G401.6 (cell line): ENCODE measurements around the gene ARMH3.

Experiments used
- FAIRE-seq: peaks from 2 replicates; lab custom pipeline; 2012; peaks lifted over from hg19 to GRCh38; lab: Jason Lieb, UNC

ARMH3 gene

DNA sequence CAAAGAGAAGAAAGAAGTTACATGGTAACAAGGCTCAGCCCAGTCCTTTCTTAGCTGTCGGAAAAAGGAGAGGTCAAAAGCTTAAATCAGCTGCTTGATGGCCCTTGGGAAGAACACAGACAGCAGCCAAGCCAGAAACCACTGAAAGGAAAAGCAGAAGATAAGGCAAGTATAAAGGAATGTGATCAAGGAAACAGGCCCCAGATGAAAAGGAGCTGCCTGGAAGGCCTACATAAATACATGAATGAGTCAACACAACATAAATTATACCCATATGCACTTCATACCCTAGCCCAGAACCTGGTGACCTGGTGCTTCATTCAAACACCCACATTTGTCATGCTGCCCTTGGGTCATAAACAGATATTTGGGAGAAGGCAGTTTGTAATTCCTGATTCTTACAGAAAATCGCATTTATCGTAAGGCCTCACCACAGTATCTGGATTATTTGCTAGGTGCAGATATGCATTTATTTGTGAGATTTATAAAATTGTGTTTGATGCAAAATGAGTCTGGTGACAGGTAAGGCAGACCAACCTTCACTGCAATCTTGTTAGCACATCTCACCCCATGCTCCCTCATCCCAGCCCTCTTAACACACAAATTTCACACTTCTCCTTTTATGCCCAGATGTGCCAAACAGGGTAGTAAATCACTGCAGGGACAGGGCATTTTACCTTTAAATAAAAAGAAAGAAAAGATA is 117.5 kb downstream of the ARMH3 start:
- no peak for FAIRE-seq

DNA sequence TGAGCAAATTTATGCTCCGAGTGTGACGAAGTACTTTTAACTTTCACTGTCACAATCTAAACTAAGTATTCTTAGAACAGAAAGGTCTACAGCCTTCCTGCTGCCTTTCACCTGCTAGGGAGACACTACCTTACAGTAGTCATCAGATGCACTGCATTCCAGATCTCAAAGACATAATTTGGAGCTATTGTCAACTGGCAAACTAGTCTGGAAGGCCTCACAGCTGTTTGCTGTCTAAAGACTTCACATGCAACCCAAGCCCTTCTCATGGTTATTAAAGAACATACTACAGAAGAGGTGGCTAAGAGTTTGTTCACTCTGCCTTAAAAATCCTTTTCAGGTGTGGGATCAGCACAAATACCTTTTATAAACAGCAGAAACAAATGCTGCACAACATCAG is 120.5 kb downstream of the ARMH3 start:
- no peak for FAIRE-seq

DNA sequence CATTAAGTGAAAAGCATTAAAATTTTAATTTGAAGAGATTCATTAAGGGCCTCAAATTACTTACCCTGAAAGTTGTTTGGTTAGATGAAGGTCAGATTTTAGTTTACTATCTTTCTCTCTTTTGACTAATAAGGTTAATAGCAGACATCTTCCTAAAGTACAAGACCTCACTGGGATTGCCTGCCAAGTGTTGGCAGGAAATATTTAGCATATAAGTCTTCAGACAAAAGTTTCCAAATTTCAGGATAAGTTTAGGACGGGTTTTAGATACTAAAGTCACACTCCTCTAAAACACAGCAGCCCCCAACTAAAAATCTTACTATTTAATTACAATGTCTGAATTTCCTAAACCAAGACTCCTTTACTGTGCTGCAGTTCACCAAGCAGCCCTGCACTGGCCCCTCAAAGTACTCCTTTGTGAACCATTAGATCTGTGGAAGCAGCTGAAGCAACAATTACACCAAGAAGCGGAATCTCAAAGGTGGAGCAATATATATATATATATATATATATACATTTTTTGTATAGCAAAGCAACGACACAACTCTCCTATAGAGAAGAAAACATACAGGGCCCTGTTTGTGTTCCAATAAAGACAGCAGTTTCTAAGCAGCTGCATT is 121.2 kb downstream of the ARMH3 start:
- FAIRE-seq: no peak

DNA sequence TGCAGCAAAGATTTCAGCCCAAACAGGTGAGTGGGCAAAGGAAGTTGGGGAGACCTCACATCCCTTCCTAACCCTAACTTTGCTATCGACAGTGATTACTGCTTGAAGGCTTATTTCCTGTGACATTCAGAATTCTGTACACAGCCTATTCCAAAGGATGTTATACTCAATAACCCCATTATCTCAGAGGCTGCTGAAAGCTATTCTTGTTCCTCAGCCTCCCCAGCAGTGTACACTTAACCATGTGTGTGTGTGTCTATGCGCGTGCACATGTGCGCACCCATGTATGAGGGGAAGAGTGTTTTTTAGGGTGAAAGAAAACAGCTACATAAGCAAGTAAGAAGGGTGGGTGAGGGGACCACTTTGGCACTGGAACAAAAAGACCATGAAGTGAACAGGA is 122.0 kb downstream of the ARMH3 start:
- FAIRE-seq: no peak

DNA sequence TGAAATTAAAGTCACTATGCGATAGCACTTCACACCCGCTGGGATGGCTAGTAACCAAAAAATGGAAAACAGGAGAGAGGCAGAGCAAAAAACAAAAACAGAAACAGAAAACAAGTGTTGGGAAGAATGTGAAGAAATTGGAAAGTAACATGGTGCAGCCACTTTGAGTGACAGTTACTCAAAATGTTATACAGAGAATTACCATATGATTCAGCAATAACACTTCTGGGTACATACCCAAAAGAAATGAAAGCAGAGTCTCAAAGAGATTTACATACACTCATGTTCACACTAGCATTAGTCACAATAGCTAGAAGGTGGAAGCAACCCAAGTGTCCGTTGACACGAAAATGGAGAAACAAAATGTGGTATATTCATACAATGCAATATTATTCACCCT is 123.8 kb downstream of the ARMH3 start:
- no peak for FAIRE-seq

DNA sequence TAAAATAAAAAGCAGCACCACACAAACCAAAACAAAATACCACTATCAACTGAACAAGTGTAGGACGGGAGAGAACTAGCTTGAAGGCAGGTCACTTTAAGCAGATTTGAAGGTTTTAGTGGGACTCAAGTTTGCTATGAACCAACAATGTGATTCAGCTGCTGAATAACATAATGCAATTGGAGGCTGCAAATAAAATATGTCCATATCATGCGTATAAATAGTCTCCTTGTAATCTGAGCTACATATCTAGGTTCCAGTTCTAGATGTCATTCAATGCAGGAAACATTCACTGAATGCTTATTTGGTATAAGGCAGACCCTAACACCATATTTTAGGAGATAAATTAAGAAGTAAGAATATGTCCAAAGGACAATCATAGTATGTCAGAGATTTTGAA is 130.9 kb downstream of the ARMH3 start:
- FAIRE-seq: no peak

DNA sequence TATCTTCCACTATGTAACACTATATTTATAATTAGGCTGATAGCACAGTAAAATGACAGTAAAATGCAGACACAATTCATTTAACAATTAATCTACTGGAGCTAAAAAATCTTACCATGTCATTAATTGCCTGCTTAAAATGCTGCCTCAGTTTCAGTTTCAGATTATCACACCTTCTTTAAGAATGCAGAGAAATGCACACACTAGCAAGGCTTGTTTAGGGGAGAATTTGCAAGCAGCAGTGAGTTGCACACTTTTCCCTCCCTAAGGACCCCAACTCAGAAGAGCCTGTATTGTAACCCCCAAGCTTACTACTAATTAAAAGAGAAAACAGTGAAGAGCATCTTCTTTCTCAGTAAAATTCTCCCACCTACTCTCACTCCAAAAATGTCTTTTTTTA is 132.7 kb downstream of the ARMH3 start:
- FAIRE-seq: no peak

DNA sequence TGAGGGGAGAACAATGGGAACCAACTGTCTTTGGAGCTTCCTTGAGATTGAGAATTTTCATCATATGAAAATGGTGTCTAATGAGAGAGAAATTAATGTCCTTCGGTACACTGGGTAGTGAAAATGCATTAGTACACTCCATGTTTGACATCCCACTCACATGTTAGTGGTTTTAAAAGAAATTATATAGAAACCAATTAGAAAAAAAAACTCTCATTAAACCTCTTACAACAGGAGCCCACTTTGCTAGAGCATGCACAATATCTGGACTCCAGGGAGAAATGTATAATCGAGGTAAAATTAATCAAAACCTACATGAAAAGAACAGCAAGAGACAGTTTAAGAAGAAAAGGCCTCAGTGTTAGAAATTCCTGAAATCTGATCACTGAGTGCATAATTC is 133.1 kb downstream of the ARMH3 start:
- FAIRE-seq: no peak

DNA sequence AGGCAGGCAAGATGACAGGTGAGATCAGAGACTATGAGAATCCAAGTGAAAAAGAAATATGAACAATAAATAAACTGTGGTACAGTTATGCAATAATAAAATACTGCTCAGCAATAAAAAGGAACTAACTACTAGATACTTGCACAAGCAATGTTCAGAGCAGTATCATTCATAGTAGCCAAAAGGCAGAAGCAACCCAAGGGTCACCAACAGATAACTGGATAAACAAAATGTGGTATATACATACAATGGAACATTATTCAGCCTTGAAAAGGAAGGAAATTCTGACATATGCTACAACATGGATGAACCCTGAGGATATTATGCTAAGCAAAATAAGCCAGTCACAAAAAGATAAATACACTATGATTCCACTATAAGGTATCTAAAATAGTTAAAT is 135.4 kb downstream of the ARMH3 start:
- no peak for FAIRE-seq

DNA sequence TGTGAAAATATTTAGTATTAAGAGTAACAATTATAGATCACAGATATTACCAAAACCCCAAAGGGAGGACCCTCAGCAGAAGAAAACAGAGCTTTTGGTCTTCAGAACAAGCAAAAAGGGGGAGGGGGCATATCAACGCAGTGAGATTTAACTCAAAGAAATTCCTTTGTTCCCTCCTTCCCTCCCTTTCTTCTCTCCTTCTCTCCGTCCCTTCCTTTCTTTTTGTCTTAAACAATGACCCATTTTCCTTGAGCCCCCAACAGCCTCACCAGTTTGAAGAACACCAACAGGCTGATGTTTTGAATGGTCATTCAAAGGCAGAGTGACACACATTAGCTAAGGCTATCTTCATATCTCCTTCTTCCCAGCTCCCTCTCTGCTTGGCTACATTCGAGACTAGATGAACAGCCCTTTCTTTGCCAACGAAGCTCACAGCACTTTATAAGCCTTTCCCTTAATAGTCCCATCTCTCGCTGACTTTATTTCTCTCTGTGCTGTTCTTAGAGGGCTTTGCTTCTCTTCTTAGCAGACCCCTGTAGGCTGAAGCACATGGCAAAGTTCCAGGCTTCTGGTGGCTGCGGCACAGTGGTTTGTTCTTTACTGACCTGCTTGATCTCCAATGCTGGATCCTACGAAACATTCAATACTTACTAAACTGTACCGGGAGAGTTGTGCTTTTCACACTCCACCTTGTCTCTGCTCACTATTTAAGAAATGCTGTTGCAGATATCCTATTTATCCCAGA is 136.8 kb downstream of the ARMH3 start:
- no peak for FAIRE-seq

DNA sequence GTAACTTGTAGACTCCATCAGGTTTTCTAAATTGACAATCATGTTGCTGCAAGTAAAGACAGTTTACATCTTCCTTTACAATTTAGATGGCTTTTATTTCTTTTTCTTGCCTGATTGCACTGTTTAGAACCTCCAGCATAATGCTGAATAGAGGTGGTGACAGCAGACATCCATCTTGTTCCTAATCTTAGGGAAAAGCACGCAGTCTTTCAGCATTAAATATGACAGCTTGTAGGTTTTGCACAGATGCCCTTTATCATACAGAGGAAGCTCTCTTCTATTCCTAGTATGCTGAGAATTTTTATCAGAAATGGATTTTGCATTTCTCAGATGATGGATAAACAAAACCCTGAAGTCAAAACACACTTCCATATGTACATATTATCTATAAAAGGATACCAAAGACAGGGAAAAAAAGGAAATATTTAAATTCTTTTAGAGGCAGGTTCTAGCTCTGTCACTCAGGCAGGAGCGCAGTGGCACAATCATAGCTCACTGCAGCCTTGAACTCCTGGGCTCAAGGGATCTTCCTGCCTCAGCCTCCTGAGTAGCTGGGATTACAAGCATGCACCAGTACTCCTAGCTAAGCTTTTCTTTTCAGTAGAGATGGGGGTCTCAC is 143.3 kb downstream of the ARMH3 start:
- no peak for FAIRE-seq

DNA sequence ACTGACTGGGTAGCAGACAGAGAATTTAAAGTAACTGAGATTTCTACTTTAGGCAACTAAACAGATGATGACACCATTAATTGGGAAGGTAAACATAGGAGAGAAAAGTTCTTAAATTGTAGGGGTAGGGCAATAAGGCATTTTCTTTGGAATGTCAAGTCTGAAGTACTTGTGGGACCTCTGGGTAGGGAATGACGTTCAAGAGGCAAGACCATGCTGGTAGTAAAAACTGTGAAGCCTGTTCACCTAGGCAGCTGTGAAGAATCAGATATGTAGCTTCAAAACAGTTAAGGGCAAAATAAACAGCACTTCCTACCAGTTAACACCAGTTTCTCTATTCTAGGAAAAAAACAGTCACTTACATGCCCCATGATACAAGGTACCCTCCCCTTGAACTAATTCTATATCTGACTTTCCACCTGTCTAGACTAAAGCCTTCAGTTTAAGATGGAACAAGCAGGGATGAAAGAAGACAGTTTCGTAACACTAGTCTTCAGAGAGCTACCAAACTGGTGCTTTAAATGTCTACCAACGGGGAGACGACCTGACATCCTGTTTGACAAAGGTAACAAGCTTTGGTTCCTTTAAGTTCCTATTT is 149.3 kb downstream of the ARMH3 start:
- no peak for FAIRE-seq

DNA sequence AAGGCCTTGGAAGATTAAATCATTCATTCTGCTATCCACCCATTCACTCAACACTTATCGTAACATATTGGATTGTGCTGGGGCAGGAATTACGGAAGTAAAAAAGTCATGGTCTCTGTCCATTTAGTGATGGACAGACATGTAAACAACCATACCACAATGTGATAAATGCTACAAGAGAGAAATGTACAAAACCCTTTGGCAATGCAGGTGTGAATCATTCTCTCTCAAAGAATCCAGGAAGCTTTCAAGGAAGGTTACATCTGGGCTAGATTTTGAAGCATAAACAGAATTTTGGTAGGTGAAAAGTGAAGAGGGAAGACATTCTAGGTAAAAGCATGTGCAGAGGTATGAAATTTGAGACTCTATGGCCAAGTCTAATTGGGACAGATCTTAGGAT is 150.7 kb downstream of the ARMH3 start:
- FAIRE-seq: no peak

DNA sequence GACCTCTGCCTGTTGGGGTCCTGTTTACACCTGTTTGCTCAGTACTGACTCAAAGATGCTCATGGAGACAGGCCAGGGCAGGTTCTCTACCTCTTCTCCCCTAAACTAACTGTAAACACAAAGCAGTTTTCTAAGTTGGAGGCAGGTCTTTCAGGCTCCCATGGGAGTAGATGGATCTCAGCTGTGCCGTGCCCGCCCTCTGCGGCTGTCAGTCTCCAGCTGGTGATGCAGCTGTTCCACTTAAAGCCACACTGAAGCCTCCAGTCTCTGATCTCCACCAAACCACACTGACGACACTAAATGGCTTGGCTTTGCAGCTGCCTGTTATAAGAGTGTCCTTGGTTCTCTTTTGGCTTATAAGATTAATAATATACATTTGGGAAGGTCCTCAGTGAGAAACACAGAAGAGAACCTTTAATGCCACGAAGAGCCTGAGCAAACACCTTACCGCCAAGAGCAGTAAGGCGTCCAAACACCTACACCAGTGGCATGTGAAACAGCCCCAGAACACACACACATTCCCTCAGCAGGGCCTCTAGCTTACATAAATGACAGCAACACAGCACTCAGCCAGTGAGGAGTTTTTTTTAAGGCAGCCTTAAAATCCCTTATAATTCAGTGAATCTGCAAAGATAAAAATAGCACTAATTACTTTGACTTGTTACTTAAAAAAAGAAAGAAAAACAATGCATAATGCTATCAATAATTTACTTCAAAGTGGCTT is 152.0 kb downstream of the ARMH3 start:
- FAIRE-seq: no peak

DNA sequence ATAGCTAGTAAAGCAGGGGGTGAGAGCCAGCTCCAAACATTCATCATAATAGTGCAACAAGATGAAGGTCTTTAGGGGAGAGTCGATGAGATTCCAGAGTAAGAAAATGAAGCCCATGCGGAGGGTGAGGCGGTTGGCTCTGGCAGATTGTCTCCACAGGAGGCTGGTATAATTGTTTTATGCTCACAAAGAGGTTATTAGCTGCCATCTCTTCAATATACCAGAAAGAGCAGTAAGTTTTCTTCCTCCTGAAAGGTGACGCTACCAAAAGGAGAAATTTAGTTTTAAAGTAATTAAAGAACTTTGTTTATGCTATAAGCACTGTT is 153.2 kb downstream of the ARMH3 start:
- FAIRE-seq: no peak

DNA sequence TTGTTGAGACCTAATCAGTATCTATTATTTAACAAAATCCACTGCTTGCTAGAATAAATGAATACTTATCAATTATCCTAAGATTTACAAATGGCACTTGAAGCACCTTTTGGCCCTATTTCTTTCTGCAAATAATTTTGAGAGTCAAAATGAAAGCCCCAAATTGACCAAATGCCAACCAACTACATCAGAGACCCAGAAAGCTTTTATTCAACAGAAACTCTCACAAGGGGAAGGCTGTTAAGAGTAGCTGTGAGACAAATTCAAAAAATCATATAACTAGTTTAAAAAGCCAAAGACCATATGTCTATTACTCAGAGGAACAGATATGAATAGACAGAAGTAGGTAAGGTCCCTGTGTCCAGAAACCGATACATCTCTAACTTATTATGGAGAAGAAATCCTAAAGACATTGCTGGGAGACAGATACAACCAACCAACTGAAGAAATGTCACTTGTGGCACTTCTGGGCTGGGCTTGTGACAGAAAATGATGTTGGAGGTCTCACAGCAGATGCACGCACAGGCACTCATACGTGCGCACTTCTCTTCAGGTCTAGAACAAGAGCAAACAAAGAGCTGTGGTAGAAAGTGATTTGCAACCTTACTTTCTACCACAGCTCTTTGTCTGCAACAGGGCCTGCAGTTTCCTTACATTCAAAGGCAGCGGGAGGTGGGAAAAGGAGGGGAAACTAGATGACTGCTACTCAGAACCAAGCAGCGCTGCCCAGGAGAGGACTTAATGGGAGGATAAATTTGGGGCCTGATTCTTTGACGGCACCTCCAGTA is 153.7 kb downstream of the ARMH3 start:
- no peak for FAIRE-seq

DNA sequence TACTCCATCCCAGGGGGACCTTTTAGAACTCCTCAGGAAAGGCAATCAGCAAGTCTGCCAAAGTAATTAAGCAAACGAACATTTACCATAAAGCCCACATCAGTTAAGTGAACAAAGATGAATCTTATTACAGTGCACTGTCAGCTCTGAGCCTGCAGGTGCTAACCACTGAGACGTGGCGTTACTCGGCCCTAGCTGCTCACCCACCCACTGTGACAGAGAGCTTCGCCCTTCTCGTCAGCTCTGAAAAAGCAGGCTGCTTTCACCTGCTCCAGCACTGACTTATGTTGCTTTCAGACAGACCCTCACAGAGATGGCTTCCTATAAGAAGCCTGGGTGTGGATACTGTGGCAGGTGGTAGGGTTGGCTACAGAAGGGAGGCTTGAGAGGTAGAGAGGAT is 154.6 kb downstream of the ARMH3 start:
- no peak for FAIRE-seq

DNA sequence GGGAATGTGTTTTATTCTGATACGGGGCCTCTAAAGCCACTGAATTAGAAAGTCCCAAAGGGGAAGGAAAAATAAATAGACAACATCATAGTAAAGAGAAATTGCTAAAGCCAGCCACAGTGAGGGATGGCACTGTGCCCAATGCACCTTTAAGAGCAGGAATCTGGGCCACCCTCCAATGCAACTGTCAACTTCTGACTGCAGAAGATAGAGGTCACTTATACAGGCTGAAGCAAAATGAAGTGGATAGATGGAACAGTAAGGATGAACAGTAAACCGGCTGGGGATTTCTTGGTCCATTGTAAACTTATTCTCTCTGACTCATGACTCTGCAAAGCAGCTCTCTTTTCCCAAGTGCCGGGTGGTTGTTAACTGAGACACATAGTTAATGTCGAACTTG is 158.3 kb downstream of the ARMH3 start:
- FAIRE-seq: no peak

DNA sequence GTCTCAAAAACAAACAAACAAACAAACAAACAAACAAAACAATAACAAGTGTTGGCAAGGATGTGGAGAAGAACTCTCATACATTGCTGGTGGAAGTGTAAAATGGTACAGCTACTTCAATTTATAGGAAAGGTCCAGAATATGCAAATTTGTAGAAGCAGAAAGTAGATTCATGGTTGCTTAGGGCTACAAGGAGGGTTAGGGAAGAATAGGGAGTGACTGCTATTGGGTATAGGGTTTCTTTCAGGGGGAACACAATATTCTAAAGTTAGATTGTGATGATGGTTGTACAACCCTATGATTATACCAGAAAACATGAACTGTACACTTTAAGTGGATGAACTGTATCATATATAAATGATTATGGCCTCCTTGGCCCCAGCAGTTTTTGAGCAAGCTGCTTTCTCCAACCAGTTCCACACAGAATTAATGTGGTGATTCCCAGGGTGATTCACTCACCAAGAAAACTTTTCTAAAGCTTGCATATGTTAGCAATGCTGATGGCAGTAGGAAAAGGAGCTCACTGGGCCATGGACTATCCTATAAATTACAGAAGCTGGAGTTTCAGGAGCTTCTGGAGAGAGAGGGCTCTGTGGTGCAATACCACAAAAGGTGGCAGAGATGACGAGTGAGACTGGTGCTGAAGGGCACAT is 159.6 kb downstream of the ARMH3 start:
- no peak for FAIRE-seq

DNA sequence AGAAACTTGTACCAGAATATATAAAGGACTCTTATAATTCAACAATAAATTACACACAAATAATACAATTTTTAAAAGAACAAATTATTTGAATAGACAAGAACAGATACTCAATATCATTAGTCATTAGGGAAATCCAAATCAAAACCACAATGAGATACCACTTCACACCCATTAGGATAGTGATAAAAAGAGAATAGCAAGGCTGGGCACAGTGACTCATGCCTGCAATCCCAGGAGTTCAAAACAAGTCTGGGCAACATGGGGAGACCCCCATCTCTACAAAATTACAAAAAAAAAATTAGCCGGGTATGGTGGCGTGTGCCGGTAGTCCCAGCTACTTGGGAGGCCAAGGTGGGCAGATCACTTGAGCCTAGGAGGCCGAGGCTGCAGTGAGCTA is 160.2 kb downstream of the ARMH3 start:
- no peak for FAIRE-seq

DNA sequence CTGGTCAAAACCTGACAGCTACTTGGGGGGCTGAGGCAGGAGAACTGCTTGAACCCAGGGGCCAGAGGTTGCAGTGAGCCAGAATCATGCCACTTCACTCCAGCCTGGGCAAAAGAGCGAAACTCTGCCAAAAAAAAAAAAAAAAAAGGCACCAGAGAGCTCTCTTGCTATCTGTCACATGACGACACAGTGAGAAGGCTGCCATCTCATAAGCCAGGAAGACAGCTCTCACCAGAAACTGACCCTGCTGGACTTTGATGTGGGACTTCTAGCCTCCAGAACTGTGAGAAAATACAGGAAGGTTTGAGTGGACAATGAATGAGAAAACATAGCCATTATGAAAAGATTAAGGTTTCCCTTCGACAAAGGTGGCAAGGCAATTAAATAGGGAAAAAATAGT is 161.2 kb downstream of the ARMH3 start:
- FAIRE-seq: no peak
